Fibroblast of lung (primary cell): ENCODE results near the gene MRFAP1L1.

ENCODE experiments used
- EZH2 ChIP-seq: IDR thresholded peaks from 2 replicates; pipeline ENCODE4 v1.5.1; 2012; ENCODE audit warnings: low read length, control low read depth, mild to moderate bottlenecking; ENCODE audit errors: missing control alignments
- TF ChIP-seq, protein P1 (sequence below), 2 donors: IDR thresholded peaks in 1 of 2; conservative IDR thresholded peaks in 1 of 2; 1 replicate in 1 of 2; 2 replicates in 1 of 2; pipeline ENCODE4 v1.5.1; 2011 to 2012; ENCODE audit warnings: low read length in 2 of 2, control low read depth in 1 of 2, inconsistent platforms in 1 of 2, low read depth in 1 of 2, mild to moderate bottlenecking in 1 of 2

DNA sequence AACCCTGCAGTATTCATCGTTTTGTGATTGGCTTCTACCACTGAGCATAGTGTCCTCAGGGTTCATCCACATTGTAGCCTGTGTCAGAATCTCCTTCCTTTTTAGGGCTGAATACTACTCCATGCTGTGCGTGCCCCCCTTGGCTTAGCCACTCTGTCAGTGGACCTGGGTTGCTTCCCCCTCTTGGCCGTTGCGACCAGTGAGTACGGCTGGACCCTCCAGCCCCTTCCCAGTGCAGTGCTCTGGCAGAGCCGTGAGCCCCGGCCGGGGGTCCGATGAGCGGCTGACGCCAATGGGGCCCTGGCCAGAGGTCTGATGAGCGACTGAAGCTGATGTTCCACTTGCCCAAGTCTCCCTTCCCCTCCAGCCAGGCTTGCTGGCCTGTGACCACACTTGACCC lies 13.2 kb upstream of the MRFAP1L1 start:
- TF ChIP-seq, protein P1, sequence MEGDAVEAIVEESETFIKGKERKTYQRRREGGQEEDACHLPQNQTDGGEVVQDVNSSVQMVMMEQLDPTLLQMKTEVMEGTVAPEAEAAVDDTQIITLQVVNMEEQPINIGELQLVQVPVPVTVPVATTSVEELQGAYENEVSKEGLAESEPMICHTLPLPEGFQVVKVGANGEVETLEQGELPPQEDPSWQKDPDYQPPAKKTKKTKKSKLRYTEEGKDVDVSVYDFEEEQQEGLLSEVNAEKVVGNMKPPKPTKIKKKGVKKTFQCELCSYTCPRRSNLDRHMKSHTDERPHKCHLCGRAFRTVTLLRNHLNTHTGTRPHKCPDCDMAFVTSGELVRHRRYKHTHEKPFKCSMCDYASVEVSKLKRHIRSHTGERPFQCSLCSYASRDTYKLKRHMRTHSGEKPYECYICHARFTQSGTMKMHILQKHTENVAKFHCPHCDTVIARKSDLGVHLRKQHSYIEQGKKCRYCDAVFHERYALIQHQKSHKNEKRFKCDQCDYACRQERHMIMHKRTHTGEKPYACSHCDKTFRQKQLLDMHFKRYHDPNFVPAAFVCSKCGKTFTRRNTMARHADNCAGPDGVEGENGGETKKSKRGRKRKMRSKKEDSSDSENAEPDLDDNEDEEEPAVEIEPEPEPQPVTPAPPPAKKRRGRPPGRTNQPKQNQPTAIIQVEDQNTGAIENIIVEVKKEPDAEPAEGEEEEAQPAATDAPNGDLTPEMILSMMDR (conservative IDR thresholded peaks at IDR 0.05 in 1 of 2, IDR thresholded peaks at IDR 0.05 in 1 of 2; ENCODE audit: low read depth in 1 of 2, low read length in 2 of 2): no peak
- TF ChIP-seq EZH2: no peak
